ENCODE data around the gene HEY2. TPM values are rescaled to one million over a fixed set of nuclear protein-coding genes. Genes with fewer than 3 reads are reported as not detected.

Gene HEY2
- total RNA-seq, 1 donor from 2014 or later: not detected

GRCh38 chr6:125810445-125810844 lies 61.0 kb downstream of the HEY2 start:
- H3K4me1 Mint-ChIP-seq (ENCODE audit: low read depth): peaks cover 77% of the 10 kb centered on the region
- peaks cover 35% of the 10 kb centered on the region for H3K36me3 Mint-ChIP-seq (ENCODE audit: low read depth)
- no peak overlapping the region for H3K27ac Mint-ChIP-seq
- intact Hi-C loops (cut with micrococcal nuclease): no loop called here
- no peak overlapping the region for H3K4me3 Mint-ChIP-seq
- DNase-seq (ENCODE audit: low spot score): no peak
- no peaks in the 10 kb centered on the region for H3K27me3 Mint-ChIP-seq (ENCODE audit: insufficient read depth)
- H3K9me3 Mint-ChIP-seq: no peaks in the 10 kb centered on the region

Other genes with a start within 250 kb of the HEY2 start
- gene NCOA7, start 41.3 kb downstream of the HEY2 start, total RNA-seq: 56.1 and 59.3 TPM in 2 replicates
- gene HINT3, start 207.1 kb downstream of the HEY2 start, total RNA-seq: 9.4 and 9.6 TPM in 2 replicates
- 27.9 and 29.1 TPM in 2 replicates for gene TRMT11, start 236.9 kb downstream of the HEY2 start, total RNA-seq

Data from activated T-helper 1 cell treated with anti-CD3 and anti-CD28 coated beads, Interleukin-12 subunit alpha, Interleukin-12 subunit beta, Interleukin-2, Interleukin-4 antibody, amounts not matched to agents 30 ng/mL and 10 ng/mL and 1 ng/mL, durations not matched to agents 14 hours and 24 hours and 36 hours (primary cell).